NCI-H2227 (cell line): ENCODE measurements around the gene ACER2.
A peak's percentile ranks its signal among the peaks of the same experiment; 100 is the strongest.

Source experiments
- DNase-seq: peaks from one replicate; lab custom pipeline; 2025; ENCODE audit not compliant: unreplicated experiment; lab: John Stamatoyannopoulos, UW

ACER2 gene

DNA sequence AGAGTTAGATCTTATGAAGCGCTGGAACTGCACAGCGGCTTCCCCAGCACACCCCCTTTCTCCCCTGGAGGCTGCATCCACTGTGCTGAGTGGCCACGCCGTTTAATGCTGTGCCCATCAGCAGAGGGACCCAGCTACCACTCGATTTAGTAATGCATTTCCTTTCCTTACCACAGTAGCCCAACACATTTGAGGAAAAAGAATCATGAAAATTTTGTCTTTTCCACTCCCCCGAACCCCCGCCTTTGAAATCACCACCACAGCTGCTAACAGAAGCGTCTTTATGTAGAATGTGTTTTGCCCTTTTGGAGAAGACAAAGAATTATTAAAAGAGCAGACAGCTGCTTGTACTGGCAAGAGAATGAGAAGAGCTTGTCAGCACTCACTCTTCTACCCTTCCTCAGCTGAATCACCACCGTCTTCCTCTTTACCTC lies 73.2 kb downstream of the ACER2 start:
- no peak for DNase-seq

- no peak for DNase-seq
These were observed 75.9 kb downstream of the ACER2 start for GRCh38 chr9:19484699-19485098.

DNA sequence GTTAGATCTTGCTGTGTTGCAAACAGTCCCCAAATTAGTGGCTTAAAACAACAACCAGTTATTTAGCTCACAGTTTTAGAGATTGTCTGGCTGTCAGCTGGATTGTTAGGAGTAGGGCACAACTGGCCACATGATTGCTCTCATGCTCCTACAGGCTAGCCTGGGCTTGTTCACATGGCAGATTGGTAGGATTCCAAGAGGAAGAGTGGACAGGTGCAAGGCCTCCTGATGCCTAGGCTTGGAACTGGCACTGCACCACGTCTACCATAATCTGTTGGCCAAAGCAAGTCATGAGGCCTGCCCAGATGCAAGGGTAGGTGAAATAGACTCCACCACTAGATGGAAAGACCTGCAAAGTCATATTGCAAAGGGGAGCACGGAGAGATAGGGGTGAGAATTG lies 76.4 kb downstream of the ACER2 start:
- no peak for DNase-seq

DNA sequence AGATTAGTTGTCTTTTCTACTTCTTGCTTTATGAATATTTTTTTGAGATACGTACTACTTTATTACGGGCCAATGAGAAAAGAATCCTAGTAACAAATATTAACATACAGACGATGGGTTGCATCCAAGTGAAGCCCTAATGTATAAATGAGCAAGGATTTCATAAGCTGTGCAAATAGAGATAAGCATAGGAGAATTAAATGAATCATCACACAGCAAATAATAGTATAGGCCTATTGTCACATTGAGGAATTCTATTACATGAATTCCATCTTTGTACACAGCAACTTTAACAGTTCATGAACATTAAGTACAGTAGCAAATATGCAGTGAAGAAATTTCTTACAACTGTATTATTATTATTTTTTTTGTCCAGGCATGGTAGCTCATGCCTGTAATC lies 78.0 kb downstream of the ACER2 start:
- DNase-seq, result no peak

DNA sequence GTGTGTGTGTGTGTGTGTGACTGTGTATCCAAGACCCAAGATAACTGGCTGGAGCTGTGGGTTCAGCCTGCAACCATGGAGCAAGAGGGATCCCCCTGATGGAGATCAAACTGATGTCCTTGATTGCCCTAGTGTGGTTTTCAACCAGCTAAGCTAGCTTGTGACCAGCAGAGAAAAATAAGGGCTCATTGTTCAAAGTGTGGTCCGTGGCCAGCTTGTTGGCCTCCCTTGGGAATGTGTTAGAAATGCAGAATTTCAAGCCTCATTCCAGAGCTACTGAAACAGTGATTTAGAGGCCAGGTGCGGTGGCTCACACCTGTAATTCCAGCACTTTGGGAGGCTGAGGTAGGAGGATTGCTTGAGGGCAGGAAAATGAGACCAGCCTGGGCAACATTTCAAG lies 79.9 kb downstream of the ACER2 start:
- no peak for DNase-seq

GRCh38 chr9:19490269-19490668 lies 81.5 kb downstream of the ACER2 start:
- DNase-seq, result no peak

- no peak for DNase-seq
These were observed 82.0 kb downstream of the ACER2 start for GRCh38 chr9:19490828-19491227.

DNA sequence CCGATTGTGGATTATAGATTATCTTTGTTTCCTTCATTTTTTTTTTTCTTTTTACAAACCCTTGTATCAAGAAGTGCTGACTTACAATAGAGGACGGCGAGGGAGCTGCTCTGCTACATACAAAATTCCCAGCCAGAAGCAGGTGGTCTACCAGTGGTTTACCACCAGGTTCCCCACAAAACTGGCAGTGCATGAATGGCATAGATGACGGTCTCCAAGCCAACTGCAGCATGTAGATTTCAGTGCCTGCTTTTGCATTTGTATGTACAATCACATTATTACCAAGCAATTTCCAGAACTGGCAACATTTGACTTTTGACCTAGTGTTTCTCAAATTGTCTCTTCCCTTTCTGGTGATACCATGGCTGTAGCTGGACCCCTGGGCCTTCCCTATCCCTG lies 84.0 kb downstream of the ACER2 start:
- DNase-seq, result no peak

DNA sequence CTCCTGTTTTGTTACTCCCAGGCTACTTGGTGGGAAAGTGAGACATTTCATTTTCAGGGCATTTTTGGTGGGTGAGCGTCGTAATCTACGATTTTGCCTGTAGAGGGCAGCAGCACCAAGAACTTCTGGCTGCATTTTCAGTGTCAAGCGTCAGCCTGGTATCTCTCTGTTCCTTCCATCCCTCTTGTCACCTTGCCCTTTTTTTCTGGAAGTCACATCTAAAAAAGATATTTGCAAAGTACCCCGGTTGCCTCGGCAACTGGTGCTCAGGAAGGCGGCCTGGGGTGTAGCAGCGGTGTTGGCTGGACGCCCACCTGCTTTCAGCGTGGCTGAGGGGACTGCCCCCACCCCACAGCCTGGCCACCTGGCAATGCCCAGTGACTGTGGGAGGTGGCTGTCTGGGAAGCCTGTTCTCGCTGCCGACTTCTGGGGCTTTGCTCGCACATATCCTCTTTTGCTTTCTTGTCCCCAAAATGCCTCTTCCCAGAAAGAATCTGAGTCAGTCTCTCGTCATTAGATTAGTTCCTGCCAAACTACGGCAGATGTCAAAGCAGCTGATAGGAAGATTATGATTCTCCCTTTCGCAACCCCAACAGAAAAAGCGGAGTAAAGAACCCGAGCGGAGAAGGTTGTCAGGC lies 84.5 kb downstream of the ACER2 start:
- peak; percentile 66 for DNase-seq

- no peak for DNase-seq
These were observed 85.1 kb downstream of the ACER2 start for GRCh38 chr9:19493876-19494275.

DNA sequence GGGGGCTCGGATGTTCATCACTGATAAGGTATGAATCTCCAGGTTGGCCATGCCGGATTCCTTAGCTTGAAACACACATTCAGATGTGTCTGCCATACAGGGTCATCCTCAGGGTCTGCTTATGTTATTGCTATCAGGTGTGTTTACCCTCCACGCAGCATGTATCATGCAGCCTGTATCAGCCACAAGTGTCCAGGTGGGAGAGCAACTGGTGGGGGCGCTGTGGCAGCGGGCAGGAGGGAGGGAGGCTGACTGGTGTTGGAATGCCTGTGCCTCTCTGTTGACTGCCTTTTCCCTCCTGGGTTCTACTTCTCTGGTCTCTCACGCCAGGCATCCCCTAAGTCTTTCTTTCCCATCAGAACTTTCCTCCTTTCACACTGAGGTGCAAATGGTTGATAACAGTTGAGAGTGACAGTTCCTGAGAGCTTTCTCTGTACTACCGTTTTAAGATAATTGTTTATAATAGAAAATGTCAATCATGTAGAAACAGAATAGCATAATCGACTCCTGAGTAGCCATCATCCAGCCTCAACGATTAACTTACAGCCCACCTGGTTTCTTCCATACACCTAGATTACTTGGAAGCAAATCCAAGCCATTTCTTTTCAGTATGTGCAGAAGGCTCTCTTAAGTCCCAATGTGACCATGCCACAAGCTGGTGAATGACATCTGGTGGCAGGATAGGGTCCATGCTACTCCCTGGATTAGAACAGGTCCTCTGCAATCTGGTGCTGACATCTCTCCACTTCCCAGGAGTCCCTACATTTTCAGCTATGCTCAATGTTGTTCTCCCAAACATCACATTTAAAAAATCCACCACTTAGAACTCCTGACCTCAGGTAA lies 86.6 kb downstream of the ACER2 start:
- no peak for DNase-seq

- DNase-seq, result no peak
These were observed 87.7 kb downstream of the ACER2 start for GRCh38 chr9:19496321-19497050.

DNA sequence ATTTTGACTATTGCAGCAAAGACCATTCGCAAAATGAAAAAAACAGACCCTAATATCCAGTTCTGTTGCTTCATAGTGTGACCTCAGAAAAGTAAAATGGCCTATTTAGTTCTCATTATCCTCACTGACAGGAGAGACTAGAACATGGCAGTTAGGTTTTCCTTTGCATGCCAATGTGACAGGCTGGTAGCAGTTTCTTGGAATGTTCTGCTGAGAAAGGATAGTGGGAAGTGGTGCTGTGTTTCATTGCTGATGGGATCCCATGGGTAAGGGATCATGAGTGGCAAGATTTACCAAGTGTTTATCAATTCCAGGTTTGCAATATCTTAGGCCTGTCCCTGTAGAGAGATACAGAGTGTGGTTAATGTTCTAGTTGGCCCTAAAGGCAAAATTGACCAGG lies 88.5 kb downstream of the ACER2 start:
- no peak for DNase-seq

DNA sequence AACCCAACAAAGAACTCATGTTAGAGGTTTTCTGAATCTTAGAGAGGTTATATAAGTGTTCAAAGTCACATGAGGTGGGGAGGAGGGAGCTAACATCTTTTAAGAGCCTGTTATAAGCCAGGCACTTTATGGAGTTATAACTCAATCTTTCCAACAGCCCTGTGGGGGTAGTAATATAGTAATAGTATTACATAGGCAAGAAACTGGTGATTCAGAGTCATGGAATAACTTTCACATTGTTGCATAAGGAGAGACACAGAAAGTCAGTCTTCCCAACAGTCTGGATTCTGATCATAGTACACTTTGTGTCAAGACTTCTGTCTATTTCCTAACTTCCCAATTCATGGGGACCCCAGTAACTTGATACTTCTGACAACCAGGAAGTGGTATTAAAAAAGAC lies 89.2 kb downstream of the ACER2 start:
- no peak for DNase-seq
